ENCODE results near the gene ZNF3.

ZNF3 gene

GRCh38 chr7:100119072-100119969, 37.8 kb upstream of the ZNF3 start, which contains the start of the genes CNPY4 and TAF6:
TSS of gene CNPY4 (plus strand) at chr7:100119634. CDS start at chr7:100119745, 111 bp downstream.
TSS of gene TAF6 (minus strand) at chr7:100119358. CDS start at chr7:100114209, 5,149 bp downstream.
- peak within 1 kb of the TSS; percentile 99 for H3K4me3 ChIP-seq (ENCODE audit: low read depth, low read length)
- TF ChIP-seq CTCF (IDR thresholded peaks at IDR 0.05; ENCODE audit: insufficient read depth, low read depth, low read length, missing control alignments), result no peak
- peak; percentile 97 for DNase-seq (ENCODE audit: low read depth)

- TF ChIP-seq CTCF (IDR thresholded peaks at IDR 0.05; ENCODE audit: insufficient read depth, low read depth, low read length, missing control alignments), result no peak
- DNase-seq (ENCODE audit: low read depth), result no peak
- H3K4me3 ChIP-seq (ENCODE audit: low read depth, low read length), result peak overlapping the region; percentile 99
Observed at GRCh38 chr7:100118388-100119071, 37.0 kb upstream of the ZNF3 start.

GRCh38 chr7:100115026-100115425, 33.5 kb upstream of the ZNF3 start:
- no peak for DNase-seq (ENCODE audit: low read depth)
- no peak for TF ChIP-seq CTCF (IDR thresholded peaks at IDR 0.05; ENCODE audit: insufficient read depth, low read depth, low read length, missing control alignments)
- H3K4me3 ChIP-seq (ENCODE audit: low read depth, low read length), result no peak overlapping the region

- no peak for DNase-seq (ENCODE audit: low read depth)
- TF ChIP-seq CTCF (IDR thresholded peaks at IDR 0.05; ENCODE audit: insufficient read depth, low read depth, low read length, missing control alignments), result no peak
- no peak overlapping the region for H3K4me3 ChIP-seq (ENCODE audit: low read depth, low read length)
Observed at GRCh38 chr7:100111914-100112313, 30.4 kb upstream of the ZNF3 start.

- H3K4me3 ChIP-seq (ENCODE audit: low read depth, low read length), result no peak overlapping the region
- no peak for DNase-seq (ENCODE audit: low read depth)
- no peak for TF ChIP-seq CTCF (IDR thresholded peaks at IDR 0.05; ENCODE audit: insufficient read depth, low read depth, low read length, missing control alignments)
Observed at GRCh38 chr7:100111156-100111555, 29.6 kb upstream of the ZNF3 start.

GRCh38 chr7:100109521-100110163, 28.1 kb upstream of the ZNF3 start:
- no peak for DNase-seq (ENCODE audit: low read depth)
- H3K4me3 ChIP-seq (ENCODE audit: low read depth, low read length), result no peak overlapping the region
- no peak for TF ChIP-seq CTCF (IDR thresholded peaks at IDR 0.05; ENCODE audit: insufficient read depth, low read depth, low read length, missing control alignments)
